ENCODE results near the gene ACTN4.
A peak's percentile ranks its signal among the peaks of the same experiment; 100 is the strongest.
"Not testable (repeated sequence)": the region's sequence is repeated elsewhere in the genome, so short reads cannot be mapped to it uniquely, and the experiment has no call there.

ACTN4 gene

GRCh38 chr19:38647368-38647965 is at the start of gene ACTN4:
TSS of gene ACTN4 (plus strand) at chr19:38647649. CDS start at chr19:38647746, 97 bp downstream.
- DNase-seq (ENCODE audit: low read depth, low spot score) = peak; percentile 71

DNA sequence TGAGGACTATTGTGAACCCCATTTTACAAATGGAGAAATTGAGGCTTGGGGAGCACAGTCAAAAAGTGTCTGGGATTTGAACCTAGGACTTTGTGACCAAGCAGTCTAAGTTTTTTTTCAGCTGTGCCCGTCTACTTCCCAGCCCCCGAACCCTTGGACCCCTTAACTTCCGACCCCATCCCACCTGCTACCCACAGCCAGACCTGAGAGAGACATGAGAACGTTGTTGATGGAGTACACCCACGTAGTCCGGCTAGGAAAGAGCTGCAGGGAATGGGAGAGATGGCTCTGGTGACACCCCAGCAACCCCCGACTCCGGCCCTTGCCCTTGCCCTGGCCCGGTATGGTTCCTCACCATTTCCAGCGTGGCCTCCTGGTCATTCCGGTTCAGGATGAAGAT is 47.7 kb upstream of the ACTN4 start:
- DNase-seq (ENCODE audit: low read depth, low spot score) = no peak

- DNase-seq (ENCODE audit: low read depth, low spot score) = not testable (repeated sequence)
These were observed 44.6 kb upstream of the ACTN4 start for GRCh38 chr19:38602856-38603255.

DNA sequence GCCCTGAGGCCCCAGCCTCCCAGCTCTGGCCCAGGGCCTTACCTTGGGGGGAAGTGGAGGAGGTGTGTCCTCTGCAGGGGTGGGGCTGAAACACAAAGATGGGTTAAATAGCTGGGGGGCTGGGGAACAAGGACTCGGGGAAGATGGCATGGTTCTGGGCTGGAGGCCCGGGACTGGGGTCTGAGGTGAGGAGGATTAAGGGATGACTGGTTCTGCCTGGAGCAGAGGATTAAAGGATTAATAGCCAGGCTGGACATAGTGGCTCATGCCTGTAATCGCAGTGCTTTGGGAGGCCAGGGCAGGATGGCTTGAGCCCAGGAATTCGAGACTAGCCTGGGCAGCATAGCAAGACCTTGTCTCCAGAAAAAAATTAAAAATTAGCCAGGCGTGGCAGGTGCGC is 41.3 kb upstream of the ACTN4 start:
- DNase-seq (ENCODE audit: low read depth, low spot score) = no peak

- no peak for DNase-seq (ENCODE audit: low read depth, low spot score)
These were observed 33.2 kb upstream of the ACTN4 start for GRCh38 chr19:38614289-38614688.

DNA sequence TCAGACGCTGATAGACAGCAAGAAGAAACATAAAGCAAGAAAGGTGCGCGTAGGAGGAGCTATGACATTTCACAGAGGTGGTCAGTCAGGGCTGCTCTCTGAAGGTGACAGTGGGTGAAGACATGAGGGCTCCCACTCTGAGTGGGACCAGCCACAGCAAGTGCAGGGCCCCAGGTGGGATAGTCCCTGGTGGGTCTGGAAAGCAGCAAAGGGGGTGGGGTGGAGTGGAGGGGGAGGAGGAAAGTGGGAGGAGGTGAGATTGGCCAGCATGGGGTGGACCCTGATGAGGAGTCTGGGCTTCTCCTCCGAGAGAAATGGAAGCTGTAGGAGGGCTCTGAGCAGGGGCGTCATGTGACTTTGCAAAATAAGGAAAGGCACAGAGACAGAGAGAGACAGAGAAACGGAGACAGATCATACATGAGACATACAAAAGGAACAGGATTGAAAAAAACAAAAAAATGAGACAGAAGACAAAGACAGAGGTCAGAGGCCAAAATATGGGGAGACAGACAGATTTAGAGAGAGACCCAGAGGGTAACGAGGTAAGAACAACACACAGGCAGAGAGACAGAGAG is 32.4 kb upstream of the ACTN4 start:
- DNase-seq (ENCODE audit: low read depth, low spot score) = no peak

- no peak for DNase-seq (ENCODE audit: low read depth, low spot score)
These were observed 31.2 kb upstream of the ACTN4 start for GRCh38 chr19:38616265-38616664.

DNA sequence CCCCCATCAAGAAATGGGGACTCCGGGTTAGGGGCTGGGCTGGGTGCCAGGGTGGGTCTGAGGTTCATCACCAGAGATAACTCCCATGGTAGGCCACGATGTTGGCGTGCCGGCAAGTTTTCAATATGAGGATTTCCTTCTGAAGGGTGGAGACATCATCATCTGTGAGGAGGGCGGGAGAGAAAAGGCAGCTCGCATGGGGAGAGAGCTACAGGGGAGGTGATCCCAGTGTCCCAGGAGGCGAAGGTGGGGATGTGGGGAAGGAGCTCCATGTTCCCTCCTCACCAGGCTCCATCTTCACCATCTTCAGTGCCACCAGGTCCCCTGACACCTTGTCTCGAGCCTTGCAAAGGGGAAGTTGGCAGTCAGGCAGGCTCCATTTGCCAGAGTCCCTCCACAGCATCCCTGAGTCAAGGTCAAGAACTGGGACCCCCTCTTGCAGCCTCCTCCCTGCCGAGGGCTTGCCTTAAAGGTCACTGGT is 30.1 kb upstream of the ACTN4 start:
- no peak for DNase-seq (ENCODE audit: low read depth, low spot score)

- DNase-seq (ENCODE audit: low read depth, low spot score) = no peak
These were observed 29.5 kb upstream of the ACTN4 start, which contains the start of gene MAP4K1 for GRCh38 chr19:38617764-38618589. TSS of gene MAP4K1 (minus strand) at chr19:38617953. CDS start at chr19:38617895, 58 bp downstream.

DNA sequence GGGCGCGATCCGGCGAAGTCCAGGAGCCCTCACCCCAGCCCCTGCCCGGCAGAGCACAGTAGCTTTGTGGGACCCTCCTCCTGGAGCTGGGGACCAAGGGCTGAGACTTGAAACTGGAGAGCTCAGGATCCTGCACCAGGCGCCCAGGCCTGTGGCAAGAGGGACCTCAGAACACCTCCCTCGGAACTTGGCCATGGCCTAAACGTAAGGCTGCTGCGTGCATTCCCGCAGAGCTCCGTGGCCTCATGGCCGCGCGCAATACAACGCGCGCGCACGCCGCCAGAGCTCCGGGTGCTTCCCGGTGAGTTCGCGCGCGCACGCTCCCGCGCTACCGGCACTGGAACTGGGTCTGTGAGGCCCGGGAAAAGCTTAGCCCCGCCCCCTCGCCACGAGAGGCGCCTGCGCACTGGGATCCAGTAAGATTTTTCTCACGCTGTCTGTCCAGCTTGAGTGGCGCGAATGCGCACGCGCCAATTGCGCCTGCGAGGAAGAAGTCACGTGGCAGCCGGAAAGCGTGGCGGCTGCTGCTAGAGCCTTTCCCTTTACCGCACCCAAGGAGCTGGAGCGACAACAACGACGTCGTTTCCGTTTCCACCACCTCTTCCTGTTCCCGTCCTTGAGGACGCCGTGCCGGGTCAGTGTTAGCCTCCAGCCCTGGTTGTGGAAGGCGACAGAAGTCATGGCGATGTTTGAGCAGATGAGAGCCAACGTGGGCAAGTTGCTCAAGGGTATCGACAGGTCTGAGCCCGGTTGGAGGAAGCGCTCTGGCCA is 28.7 kb upstream of the ACTN4 start, which contains the start of gene EIF3K:
Gene EIF3K (plus strand): TSS at position 599 of the 771 bp plus-strand sequence. CDS start 81 bp downstream, at position 680.
- peak; percentile 93 for DNase-seq (ENCODE audit: low read depth, low spot score)

- no peak for DNase-seq (ENCODE audit: low read depth, low spot score)
These were observed 27.9 kb upstream of the ACTN4 start for GRCh38 chr19:38619361-38620174.

DNA sequence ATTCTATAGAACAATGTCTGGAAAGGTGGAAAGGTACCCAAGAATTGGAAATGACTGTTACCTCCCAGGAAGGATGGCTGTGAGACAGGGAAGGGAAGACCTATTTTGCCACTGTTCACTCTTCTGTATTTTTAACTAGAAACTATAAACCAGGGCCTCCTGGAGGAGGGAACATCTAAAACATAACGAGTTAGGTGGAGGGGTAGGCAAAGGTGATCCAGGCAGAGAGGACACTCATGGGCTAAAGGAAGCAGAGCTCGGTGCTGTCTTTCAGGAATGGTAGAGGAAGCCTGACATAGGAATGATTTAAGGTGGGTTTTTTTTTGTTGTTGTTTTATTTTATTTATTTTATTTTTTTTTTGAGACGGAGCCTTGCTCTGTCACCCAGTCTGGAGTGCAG is 22.6 kb upstream of the ACTN4 start:
- DNase-seq (ENCODE audit: low read depth, low spot score) = no peak

DNA sequence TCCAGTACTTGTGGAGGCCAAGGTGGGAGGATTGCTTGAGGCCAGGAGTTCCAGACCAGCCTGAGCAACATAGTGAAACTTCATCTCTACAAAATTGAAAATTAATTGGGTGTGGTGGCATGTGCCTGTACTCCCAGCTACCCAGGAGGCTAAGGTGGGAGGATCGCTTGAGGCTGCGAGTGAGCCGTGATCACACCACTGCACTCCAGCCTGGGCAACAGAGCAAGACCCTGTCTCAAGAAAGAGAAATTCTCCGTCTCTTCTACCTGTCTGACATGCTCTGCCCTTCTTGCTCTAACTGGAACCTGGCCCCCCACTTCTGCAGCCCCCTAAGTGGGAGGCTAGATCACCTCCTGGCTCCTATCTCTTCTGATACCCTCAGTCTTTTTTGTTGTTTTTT is 21.0 kb upstream of the ACTN4 start:
- DNase-seq (ENCODE audit: low read depth, low spot score) = no peak

- no peak for DNase-seq (ENCODE audit: low read depth, low spot score)
These were observed 17.9 kb upstream of the ACTN4 start for GRCh38 chr19:38629568-38629967.

GRCh38 chr19:38631301-38631700 is 16.1 kb upstream of the ACTN4 start:
- DNase-seq (ENCODE audit: low read depth, low spot score) = not testable (repeated sequence)

DNA sequence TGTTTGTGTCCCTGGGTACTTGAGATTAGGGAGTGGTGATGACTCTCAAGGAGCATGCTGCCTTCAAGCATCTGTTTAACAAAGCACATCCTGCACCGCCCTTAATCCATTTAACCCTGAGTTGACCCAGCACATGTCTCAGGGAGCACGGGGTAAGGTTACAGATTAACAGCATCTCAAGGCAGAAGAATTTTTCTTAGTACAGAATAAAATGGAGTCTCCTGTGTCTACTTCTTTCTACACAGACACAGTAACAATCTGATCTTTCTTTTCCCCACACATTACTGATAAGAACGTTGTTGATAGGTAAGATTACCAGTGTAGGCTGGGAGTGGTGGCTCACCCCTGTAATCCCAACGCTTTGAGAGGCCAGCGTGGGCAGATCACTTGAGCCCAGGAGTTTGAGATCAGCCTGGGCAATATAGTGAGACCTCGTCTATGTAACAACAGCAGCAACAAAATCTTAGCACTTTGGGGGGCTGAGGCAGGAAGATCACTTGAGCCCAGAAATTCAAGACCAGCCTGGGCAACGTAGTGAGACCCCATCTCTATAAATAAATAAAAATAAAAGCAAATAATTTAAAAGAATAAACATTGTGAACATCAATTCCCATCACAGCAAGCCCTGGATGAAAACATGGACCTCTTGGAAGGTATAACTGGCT is 15.5 kb upstream of the ACTN4 start:
- DNase-seq (ENCODE audit: low read depth, low spot score) = not testable (repeated sequence)

DNA sequence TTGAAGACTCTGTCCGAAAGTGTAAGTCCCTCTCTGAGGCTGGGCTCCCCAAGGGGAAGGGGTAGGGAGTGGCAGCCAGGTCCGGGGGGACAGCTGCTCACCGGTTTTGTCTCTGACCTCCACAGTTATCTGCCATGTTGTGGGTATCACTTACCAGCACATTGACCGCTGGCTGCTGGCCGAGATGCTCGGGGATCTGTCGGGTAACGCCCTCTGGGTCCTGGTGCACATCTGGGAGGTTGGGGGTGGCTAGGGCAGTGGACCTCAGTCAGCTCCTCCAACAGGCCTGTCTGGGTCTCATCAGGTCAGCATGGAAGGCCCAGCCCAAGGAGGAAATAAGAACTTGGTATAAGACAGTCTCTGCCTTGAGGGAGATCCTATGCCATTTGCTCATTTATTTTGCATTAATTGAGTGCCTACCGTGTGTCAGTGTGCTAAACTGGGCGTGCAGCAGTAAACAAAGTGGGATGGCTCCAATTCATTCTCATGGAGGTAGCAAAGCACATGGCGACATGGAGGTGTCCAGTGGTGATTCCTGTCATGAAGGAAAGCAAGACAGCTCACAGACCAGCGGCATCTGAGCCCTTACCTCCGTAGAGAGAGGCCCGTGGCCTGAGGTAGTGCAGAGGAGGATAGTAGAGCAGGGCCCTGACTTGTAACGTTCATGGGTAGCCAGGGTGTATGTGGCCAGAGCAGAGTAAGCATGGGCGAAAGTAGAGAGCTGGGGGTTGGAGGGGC is 14.8 kb upstream of the ACTN4 start:
- no peak for DNase-seq (ENCODE audit: low read depth, low spot score)

GRCh38 chr19:38634757-38635482 is 12.5 kb upstream of the ACTN4 start:
- DNase-seq (ENCODE audit: low read depth, low spot score) = no peak
